IPS-18c (cell line): Measurements from ENCODE around the gene OR8I2.
"Not testable (repeated sequence)": the region's sequence is repeated elsewhere in the genome, so short reads cannot be mapped to it uniquely, and the experiment has no call there.

Experiments used
- H3K4me3 ChIP-seq: 2 replicates; pipeline ENCODE4 v1.7.0; 2013; ENCODE audit warnings: low read depth, mild to moderate bottlenecking, low read length, moderate library complexity; ENCODE audit not compliant: insufficient read depth
- H3K9me3 ChIP-seq: one replicate; pipeline ENCODE4 v1.6.1; 2013; ENCODE audit warnings: mild to moderate bottlenecking, low read length, moderate library complexity; ENCODE audit not compliant: control insufficient read depth, insufficient read depth

OR8I2 gene

GRCh38 chr11:56093008-56093407 is at the start of gene OR8I2:
Gene OR8I2, plus strand, starts transcription at chr11:56093308. Its CDS starts 0 bp downstream, at chr11:56093308.
- H3K4me3 ChIP-seq, result no peak within 1 kb of the TSS
- no peaks in the 10 kb centered on the region for H3K9me3 ChIP-seq

- peaks cover 2% of the 10 kb centered on the region for H3K9me3 ChIP-seq
These were observed 47.6 kb upstream of the OR8I2 start for GRCh38 chr11:56045538-56045937.

GRCh38 chr11:56048480-56048879 is 44.6 kb upstream of the OR8I2 start:
- no peaks in the 10 kb centered on the region for H3K9me3 ChIP-seq
- no peak overlapping the region for H3K4me3 ChIP-seq

More at GRCh38 chr11:56045538-56045937, 47.6 kb upstream of the OR8I2 start:
- H3K4me3 ChIP-seq, result no peak overlapping the region

- no peaks in the 10 kb centered on the region for H3K9me3 ChIP-seq
- no peak overlapping the region for H3K4me3 ChIP-seq
These were observed 43.6 kb upstream of the OR8I2 start for GRCh38 chr11:56049487-56049886.

GRCh38 chr11:56056366-56056765 is 36.7 kb upstream of the OR8I2 start:
- H3K4me3 ChIP-seq, H3K9me3 ChIP-seq: not testable (repeated sequence)

GRCh38 chr11:56057661-56058237 is 35.4 kb upstream of the OR8I2 start:
- H3K4me3 ChIP-seq, H3K9me3 ChIP-seq: not testable (repeated sequence)

GRCh38 chr11:56058260-56058780 is 34.8 kb upstream of the OR8I2 start:
- not testable (repeated sequence) for H3K4me3 ChIP-seq, H3K9me3 ChIP-seq

- Histone ChIP-seq H3K9me3 (no peaks in the 10 kb centered on the region), H3K4me3 (no peak overlapping the region)
These were observed 26.1 kb upstream of the OR8I2 start for GRCh38 chr11:56066980-56067379.

- no peaks in the 10 kb centered on the region for H3K9me3 ChIP-seq
- no peak overlapping the region for H3K4me3 ChIP-seq
These were observed 3.4 kb upstream of the OR8I2 start for GRCh38 chr11:56089697-56090096.

- Histone ChIP-seq H3K4me3 (no peak within 1 kb of the TSS), H3K9me3 (no peaks in the 10 kb centered on the region)
These were observed 10.2 kb downstream of the OR8I2 start, which contains the start of gene OR8H2 for GRCh38 chr11:56103210-56103737. Gene OR8H2, plus strand, starts transcription at chr11:56103687. Its CDS starts 1,356 bp downstream, at chr11:56105043.

GRCh38 chr11:56122073-56122472 is 29.0 kb downstream of the OR8I2 start, which contains the start of gene OR8H3:
Gene OR8H3, plus strand, starts transcription at chr11:56122373. Its CDS starts 0 bp downstream, at chr11:56122373.
- Histone ChIP-seq H3K9me3 (no peaks in the 10 kb centered on the region), H3K4me3 (no peak within 1 kb of the TSS)

GRCh38 chr11:56140151-56140661 is 47.1 kb downstream of the OR8I2 start, which contains the start of gene OR8J3:
Gene OR8J3, minus strand, starts transcription at chr11:56140201. Its CDS starts 2,483 bp downstream, at chr11:56137718.
- Histone ChIP-seq H3K9me3 (no peaks in the 10 kb centered on the region), H3K4me3 (no peak within 1 kb of the TSS)

GRCh38 chr11:56143681-56144080 is 50.6 kb downstream of the OR8I2 start:
- H3K9me3 ChIP-seq, H3K4me3 ChIP-seq: not testable (repeated sequence)
